Upper lobe of right lung (tissue), 1 donor: ENCODE results near the gene TIAM1. TPM values are rescaled to one million over a fixed set of nuclear protein-coding genes. Genes with fewer than 3 reads are reported as not detected.
A peak's percentile ranks its signal among the peaks of the same experiment; 100 is the strongest.

Experiments
- ATAC-seq: fragments of 200-7000 bp; cut with Tn5 transposase; one replicate; pipeline ENCODE4 v1.9.1; 2020; ENCODE audit warnings: mild to moderate bottlenecking, moderate library complexity
- DNase-seq: peaks from one replicate; pipeline ENCODE4 v3.0.0-alpha.2; 2020
- H3K27ac ChIP-seq: fragments of 200-600 bp; one replicate; pipeline ENCODE4 v1.8.0; 2022
- H3K27me3 ChIP-seq: fragments of 200-600 bp; one replicate; pipeline ENCODE4 v1.8.0; 2022; ENCODE audit warnings: mild to moderate bottlenecking
- H3K36me3 ChIP-seq: fragments of 200-600 bp; one replicate; pipeline ENCODE4 v1.8.0; 2022
- H3K4me1 ChIP-seq: fragments of 200-600 bp; one replicate; pipeline ENCODE4 v1.8.0; 2022
- H3K4me3 ChIP-seq: fragments of 200-600 bp; one replicate; pipeline ENCODE4 v1.8.0; 2022; ENCODE audit warnings: mild to moderate bottlenecking
- H3K9me3 ChIP-seq: fragments of 200-600 bp; one replicate; pipeline ENCODE4 v1.8.0; 2022
- intact Hi-C: fragments of 100-400 bp; cut with DNase I; formaldehyde crosslinking; loops from one replicate; pipeline ENCODE4 v1.11.0; 2022
- total RNA-seq: library from RNA; stranded (reverse); fragmentation: NEBNext Ultra II Directional; extraction: Animal tissue kit (Norgen Biotek cat#: 25700); gene quantifications from one replicate; pipeline ENCODE4 v1.2.1, GENCODE V29; 2021
- TF ChIP-seq, protein P1 (sequence below): fragments of 200-600 bp; IDR thresholded peaks from one replicate; pipeline ENCODE4 v1.8.0; 2022; ENCODE audit warnings: antibody characterized with exemption
- donor health status: DM: no; HTN: yes; CAD: no; lungs with severe emphysema.

TIAM1 gene
- total RNA-seq, 1 donor from 2014 or later = 27.3 TPM

DNA sequence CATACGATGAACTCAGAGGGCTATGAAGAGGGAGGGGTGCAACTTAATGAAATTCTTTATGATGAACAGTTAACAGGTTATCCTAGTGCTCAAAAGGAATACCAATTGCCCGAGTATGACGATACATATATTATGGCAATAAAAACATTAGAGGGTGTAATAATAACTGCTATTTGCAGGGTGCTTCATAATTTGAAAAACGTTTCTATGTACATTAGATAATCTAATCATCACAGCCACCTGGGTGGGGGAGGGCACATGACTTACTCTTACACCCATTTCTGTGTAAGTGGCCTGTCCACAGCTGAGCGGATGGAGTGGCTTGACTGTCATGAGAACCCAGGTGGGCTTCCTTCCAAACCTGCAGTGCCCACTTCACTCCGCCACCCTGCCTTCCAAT lies 46.3 kb downstream of the TIAM1 start:
- TF ChIP-seq, protein P1, sequence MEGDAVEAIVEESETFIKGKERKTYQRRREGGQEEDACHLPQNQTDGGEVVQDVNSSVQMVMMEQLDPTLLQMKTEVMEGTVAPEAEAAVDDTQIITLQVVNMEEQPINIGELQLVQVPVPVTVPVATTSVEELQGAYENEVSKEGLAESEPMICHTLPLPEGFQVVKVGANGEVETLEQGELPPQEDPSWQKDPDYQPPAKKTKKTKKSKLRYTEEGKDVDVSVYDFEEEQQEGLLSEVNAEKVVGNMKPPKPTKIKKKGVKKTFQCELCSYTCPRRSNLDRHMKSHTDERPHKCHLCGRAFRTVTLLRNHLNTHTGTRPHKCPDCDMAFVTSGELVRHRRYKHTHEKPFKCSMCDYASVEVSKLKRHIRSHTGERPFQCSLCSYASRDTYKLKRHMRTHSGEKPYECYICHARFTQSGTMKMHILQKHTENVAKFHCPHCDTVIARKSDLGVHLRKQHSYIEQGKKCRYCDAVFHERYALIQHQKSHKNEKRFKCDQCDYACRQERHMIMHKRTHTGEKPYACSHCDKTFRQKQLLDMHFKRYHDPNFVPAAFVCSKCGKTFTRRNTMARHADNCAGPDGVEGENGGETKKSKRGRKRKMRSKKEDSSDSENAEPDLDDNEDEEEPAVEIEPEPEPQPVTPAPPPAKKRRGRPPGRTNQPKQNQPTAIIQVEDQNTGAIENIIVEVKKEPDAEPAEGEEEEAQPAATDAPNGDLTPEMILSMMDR = no peak
- no peaks in the 10 kb centered on the region for H3K36me3 ChIP-seq
- H3K9me3 ChIP-seq = no peaks in the 10 kb centered on the region
- H3K4me3 ChIP-seq = no peak overlapping the region
- no peaks in the 10 kb centered on the region for H3K4me1 ChIP-seq
- no peak for ATAC-seq
- no peaks in the 10 kb centered on the region for H3K27me3 ChIP-seq
- H3K27ac ChIP-seq = no peak overlapping the region
- DNase-seq = no peak
- intact Hi-C loops = no loop called here

GRCh38 chr21:31295676-31296075 lies 48.4 kb downstream of the TIAM1 start:
- H3K36me3 ChIP-seq = no peaks in the 10 kb centered on the region

DNA sequence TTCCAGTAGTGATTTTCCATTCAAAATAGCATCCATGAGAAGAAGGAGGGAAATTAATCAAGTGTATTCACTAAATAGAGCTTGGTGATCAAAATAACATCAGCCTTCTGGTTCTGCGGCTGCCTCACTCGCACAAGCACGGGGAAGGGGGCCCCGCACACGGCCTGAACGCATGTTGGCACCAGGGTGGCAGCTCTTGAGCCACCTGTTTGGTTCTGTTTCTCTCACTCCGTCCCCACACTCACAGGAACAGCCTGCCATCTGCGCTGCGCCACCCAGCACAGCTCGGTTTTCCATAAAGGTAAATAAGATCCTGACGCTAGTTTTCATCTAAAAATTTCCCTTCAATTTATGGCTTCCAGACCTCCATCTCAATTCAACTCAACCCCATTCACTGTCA lies 49.4 kb downstream of the TIAM1 start:
- Histone ChIP-seq H3K9me3 (no peaks in the 10 kb centered on the region), H3K36me3 (no peaks in the 10 kb centered on the region), H3K27ac (no peak overlapping the region), H3K4me1 (no peaks in the 10 kb centered on the region), H3K4me3 (no peak overlapping the region), H3K27me3 (no peaks in the 10 kb centered on the region)
- ATAC-seq (no peak), DNase-seq (no peak)
- intact Hi-C loops = no loop called here
- TF ChIP-seq, protein P1 = no peak

More at GRCh38 chr21:31295676-31296075, 48.4 kb downstream of the TIAM1 start:
- DNase-seq (no peak), ATAC-seq (no peak)
- intact Hi-C loops = no loop called here
- no peak overlapping the region for H3K27ac ChIP-seq
- no peaks in the 10 kb centered on the region for H3K4me1 ChIP-seq
- H3K4me3 ChIP-seq = no peak overlapping the region
- no peaks in the 10 kb centered on the region for H3K27me3 ChIP-seq
- TF ChIP-seq, protein P1 = no peak
- H3K9me3 ChIP-seq = no peaks in the 10 kb centered on the region

GRCh38 chr21:31293986-31294385 lies 50.1 kb downstream of the TIAM1 start:
- peak; percentile 82 for ATAC-seq
- Histone ChIP-seq H3K36me3 (no peaks in the 10 kb centered on the region), H3K4me3 (no peak overlapping the region), H3K27me3 (no peaks in the 10 kb centered on the region), H3K4me1 (no peaks in the 10 kb centered on the region), H3K9me3 (no peaks in the 10 kb centered on the region), H3K27ac (peak overlapping the region; percentile 3)
- intact Hi-C loops = no loop called here
- TF ChIP-seq, protein P1 = no peak
- DNase-seq = no peak

- DNase-seq (no peak), ATAC-seq (no peak)
- Histone ChIP-seq H3K27ac (no peak overlapping the region), H3K4me3 (no peak overlapping the region), H3K4me1 (no peaks in the 10 kb centered on the region), H3K9me3 (no peaks in the 10 kb centered on the region), H3K36me3 (no peaks in the 10 kb centered on the region), H3K27me3 (no peaks in the 10 kb centered on the region)
- intact Hi-C loops = no loop called here
- TF ChIP-seq, protein P1 = no peak
These were observed 53.3 kb downstream of the TIAM1 start for GRCh38 chr21:31290765-31291164.

GRCh38 chr21:31289702-31290101 lies 54.4 kb downstream of the TIAM1 start:
- Histone ChIP-seq H3K27me3 (no peaks in the 10 kb centered on the region), H3K9me3 (no peaks in the 10 kb centered on the region), H3K36me3 (no peaks in the 10 kb centered on the region), H3K4me3 (no peak overlapping the region), H3K27ac (no peak overlapping the region), H3K4me1 (no peaks in the 10 kb centered on the region)
- TF ChIP-seq, protein P1 = no peak
- intact Hi-C loops = no loop called here
- DNase-seq (no peak), ATAC-seq (peak; percentile 31)
